Adipose tissue (tissue), 3 donors: ENCODE measurements around the gene ETV7. TPM values are rescaled to one million over a fixed set of nuclear protein-coding genes. Genes with fewer than 3 reads are reported as not detected.
"Not testable (repeated sequence)": the region's sequence is repeated elsewhere in the genome, so short reads cannot be mapped to it uniquely, and the experiment has no call there.

Experiments
- H3K27ac ChIP-seq: one replicate; pipeline ENCODE4 v1.5.1; 2013; ENCODE audit warnings: low read depth, low read length
- WGBS, 3 donors: extraction: QIAGEN DNeasy Blood & Tissue Kit; methylation state at CpG; one replicate each; pipeline ENCODE4 v1.1.7; 2013; 5-methylcytosine and 5-hydroxymethylcytosine counted together
- polyA plus RNA-seq, 3 donors: library from polyadenylated mRNA; stranded (reverse); fragments of 200-250 nt; gene quantifications; one replicate each; pipeline ENCODE4 v1.2.3, GENCODE V29; 2013
- donor health status: healthy with polysubstance abuse.
- donor health status: Bipolar disorder and iron deficiency.
- donor health status: healthy.

The ETV7 gene
- polyA plus RNA-seq, result 1 to 10 TPM in 1 of 3 donors, under 1 TPM in 2; 0.55 to 1.0 (median 0.67) TPM

DNA sequence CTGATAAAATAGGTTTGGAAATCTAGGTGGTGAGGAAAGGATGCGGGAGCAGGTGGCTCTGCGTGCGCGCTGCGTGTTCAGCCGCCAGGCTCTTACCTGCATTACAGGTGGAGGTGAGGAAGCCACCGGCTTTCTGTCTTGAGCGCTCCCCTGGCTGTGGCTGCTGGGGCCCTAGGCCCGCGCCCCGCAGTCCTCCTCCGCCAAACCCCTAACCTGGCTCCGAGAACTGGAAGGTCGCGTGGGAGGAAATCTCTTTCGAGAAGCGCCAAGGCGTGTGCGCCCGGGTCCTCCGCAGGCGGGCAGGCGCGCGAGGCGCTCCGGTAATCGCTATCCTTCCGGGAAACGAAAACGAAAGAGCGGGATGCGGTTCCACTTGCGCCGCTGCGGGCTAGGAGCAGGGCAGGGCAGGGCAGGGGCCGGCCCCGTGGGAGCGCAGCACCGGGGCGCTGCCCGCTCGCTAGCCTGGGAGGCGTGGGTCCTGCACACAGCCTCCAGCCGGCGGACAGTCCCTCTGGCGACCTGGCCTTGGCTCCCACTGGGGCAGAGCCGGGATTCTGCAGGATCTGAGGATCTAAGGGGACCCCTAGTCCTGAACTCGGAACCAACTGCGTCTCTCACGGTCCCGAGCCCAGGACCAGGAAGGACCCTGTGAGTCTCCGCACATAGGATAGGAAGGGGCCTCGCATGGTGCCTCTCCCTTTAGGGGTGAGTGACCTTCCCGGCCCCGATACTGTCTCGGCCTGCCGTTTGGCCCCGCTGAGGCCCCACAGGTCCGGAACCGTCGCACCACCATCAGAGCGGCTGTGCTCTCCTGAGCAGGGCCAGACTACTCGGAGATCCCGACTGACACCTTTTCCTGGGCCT is at the start of gene ETV7:
Gene ETV7 (minus strand): TSS at position 230 of the 864 bp plus-strand sequence. CDS start 128 bp downstream, at position 102.
- 4 to 16% (median 11%) methylated on average over 63 to 64 of the region's 65 CpGs for WGBS, 3 donors
- H3K27ac ChIP-seq, result no peak within 1 kb of the TSS

DNA sequence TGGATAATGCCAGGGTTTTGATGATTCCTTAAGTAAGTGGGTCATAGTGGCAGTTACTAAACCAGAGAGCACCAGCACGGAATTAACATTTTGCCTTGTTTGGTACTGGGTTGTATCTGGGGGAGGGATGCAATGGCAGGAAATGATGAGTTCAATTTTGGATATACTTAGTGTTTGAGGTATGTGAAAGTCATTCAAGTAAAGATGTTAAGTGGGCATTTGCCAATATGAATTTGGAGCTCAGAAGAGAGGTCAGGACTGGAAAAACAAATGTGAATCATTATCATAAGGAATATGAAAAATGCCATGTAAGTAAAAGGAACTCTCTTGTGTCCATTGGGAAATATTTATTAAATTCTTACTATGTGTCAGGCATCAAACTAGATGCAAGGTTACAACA is 49.0 kb upstream of the ETV7 start:
- no peak overlapping the region for H3K27ac ChIP-seq
- WGBS, 3 donors, result 76 to 91% (median 76%) methylated on average over 1 of the region's 1 CpG

DNA sequence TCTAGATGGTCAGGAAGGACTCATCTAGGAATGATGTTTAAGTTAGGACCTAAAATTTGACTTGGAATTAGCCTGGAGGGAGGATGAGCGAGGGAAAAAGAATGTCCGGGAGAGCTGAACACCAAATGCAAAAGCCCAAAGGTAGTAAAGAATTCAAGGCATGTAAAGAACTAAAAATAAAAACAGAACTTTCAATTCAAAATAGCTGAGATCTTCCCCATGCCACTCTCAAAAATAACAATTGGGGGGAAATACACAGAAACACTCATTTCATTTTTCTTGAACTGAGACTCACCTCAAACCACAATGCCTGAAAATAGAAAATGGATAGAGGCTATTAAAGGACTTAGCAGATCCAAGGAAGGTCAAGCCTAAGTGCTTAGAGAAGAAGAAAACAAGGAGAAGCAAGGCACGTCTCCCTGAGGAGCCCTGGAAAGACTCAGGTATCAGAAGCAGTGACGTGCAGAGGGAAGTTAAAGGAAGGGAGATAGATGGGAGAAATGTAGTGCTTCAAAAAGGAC is 44.7 kb upstream of the ETV7 start:
- WGBS, 3 donors, result 87 to 89% (median 88%) methylated on average over 4 of the region's 4 CpGs
- H3K27ac ChIP-seq, result no peak overlapping the region

DNA sequence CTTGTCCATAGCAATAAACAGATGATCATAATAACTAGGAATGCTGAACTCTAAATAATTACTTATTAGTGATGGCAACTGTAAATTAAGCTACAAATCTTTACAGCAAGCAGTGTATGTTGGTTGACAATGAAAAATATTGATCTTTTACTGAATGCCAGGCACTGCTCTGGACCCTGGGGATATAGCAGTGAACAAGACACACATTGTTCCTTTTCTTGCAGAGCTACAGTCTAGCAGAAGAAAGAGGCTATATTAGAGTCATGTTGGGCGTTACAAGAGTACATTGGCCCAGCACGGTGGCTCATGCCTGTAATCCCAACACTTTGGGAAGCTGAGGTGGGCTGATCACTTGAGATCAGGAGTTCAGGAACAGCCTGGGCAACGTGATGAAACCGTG is 43.7 kb upstream of the ETV7 start:
- 74 to 91% (median 88%) methylated on average over 4 of the region's 4 CpGs for WGBS, 3 donors
- H3K27ac ChIP-seq, result no peak overlapping the region

DNA sequence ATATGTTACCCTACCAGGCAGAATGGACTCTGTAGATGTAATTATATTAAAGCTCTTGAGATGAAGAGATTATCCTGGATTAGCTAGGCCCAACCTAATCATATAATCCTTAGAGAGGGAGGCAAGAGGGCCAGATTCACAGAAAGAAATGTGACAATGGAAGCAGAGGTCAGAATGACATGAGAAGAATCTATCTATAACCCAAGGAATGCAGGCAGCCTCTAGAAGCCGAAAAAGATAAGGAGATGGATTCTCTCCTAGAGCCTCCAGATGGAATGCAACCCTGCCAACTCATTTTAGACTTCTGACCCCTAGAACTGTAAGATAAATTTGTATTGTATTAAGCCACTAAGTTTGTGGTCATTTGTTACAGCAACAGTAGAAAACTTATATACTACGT is 42.9 kb upstream of the ETV7 start:
- 72 to 87% (median 81%) methylated on average over 2 of the region's 2 CpGs for WGBS, 3 donors
- no peak overlapping the region for H3K27ac ChIP-seq

DNA sequence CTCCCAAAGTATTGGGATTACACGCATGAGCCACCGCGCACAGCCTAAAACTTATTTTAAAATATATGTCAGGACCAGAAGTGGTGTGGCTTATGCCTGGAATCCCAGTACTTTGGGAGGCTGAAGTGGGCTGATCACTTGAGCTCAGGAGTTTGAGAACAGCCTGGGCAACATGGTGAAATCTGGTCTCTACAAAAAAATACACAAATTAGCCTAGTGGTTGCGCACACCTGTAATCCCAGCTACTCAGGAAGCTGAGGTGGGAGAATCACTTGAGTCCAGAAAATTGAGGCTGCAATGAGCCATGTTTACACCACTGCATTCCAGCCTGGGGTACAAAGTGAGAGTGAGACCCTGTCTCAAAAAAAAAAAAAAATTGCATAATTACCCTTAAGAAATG is 41.4 kb upstream of the ETV7 start:
- no peak overlapping the region for H3K27ac ChIP-seq
- 48 to 97% (median 68%) methylated on average over 4 of the region's 4 CpGs for WGBS, 3 donors

DNA sequence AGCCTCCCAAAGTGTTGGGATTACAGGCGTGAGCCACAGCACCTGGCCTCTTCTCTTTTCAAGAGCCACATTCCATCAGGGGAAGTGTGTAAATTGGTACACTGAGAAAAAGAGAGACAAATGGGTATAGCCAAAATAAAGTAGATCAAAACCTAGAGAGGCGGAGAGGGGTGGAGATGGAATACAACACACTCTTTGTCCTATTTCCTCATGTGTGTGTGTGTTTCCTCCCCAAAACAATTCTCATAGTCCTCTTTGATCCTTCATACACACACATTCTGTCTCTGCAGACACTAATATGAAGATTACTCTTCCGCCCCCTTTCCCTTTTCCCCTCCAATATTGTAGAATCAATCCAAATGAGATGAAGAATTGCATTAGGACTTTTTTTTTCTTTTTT is 39.2 kb upstream of the ETV7 start:
- no peak overlapping the region for H3K27ac ChIP-seq
- WGBS, 3 donors, result 89 to 95% (median 90%) methylated on average over 3 of the region's 3 CpGs

DNA sequence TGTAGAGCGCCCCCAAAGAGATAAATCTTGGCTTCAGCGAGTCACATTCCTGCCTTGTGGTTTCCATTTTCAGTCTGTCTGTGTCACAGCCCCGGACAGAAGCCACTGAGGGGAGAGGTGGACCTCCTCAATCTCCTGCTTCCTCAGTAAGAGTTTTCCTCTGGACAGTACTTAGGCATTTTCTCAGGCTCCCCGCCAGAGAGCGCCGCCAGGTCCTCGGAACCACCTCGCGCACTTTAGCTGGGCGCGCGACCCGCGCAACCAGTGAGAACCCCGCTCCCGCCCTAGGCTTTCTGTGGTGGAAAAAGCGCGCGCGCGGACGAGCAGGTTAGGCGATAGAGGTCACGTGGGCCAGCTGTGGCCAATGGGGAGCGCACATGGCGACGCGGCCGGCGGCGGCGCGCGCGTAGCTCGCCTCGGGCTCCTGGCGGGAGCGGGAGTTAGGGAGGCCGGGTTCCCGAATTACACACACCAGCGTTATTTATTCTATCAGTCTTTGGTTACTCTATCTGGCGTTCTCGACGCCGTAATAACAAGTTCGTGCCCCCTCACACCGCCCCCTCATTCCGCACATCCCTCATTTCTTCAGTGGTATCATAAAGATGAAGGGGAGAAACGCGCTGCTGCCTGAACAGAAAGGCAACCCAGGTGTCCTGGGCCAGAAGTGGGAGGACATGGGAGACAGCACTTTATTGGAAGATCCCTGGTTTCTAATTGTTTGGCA is 35.8 kb upstream of the ETV7 start:
- no peak overlapping the region for H3K27ac ChIP-seq

DNA sequence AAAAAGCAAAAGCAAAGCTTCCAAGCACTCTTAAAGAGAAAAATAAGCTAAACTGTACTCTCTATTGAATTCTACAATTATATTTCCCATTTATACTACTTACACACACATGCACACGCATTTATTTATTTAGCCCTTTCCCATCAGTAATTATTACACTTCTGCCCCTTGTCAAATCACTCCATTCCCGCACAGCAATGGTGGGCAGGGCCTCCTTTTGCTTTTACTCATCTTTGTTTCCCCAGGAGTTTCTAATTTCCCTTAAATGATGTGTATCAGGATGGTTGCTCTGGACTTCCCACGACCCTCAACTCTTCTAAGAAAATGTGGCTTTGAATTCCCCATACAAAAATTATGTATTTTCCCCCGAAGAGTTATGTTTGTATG is 35.2 kb upstream of the ETV7 start:
- no peak overlapping the region for H3K27ac ChIP-seq
- 13 to 19% (median 18%) methylated on average over 4 of the region's 4 CpGs for WGBS, 3 donors

More for the DNA sequence above, 35.8 kb upstream of the ETV7 start:
- WGBS, 3 donors, result 0 to 1% (median 1%) methylated on average over 51 of the region's 51 CpGs

DNA sequence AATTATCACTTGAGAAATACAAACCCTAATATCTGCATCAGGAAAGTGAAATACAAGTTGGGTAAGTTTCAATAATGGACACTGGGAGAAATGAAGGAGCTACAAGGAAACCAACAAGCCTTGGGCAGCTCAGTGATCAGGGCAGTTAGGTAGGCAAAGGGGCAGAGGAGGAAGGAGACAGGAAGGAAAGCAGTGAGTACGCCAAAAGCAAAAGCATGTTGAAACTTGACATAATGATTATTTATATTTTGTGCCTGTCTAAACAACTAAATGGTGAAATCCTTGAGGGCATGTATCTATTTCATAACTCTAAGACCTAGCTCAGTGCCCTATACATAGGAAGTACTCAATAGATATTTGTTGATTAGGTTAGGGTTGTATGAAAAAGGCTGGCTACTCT is 31.8 kb upstream of the ETV7 start:
- no peak overlapping the region for H3K27ac ChIP-seq
- WGBS, 3 donors, result 41 to 83% (median 64%) methylated on average over 1 of the region's 1 CpG

DNA sequence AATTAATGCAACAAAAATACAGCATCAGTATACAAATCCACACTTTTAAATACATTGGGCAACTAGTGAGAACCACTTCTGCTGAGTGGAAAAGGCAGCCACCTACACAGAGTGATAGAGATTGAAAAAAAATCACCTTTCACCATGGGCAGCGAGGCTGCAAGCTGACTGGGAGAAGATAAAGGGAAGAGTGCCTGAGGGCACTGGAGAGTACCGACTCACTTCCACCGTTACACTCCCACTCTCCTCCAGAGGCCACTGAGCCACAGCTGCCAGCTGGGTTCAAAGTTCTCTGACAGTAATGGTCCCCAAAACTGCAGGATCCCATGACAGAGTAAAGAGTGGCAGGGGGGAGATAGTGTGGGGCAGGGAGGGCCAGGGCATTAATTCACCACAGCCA is 31.1 kb upstream of the ETV7 start:
- WGBS, 3 donors, result 78 to 90% (median 86%) methylated on average over 3 of the region's 3 CpGs
- H3K27ac ChIP-seq, result no peak overlapping the region

DNA sequence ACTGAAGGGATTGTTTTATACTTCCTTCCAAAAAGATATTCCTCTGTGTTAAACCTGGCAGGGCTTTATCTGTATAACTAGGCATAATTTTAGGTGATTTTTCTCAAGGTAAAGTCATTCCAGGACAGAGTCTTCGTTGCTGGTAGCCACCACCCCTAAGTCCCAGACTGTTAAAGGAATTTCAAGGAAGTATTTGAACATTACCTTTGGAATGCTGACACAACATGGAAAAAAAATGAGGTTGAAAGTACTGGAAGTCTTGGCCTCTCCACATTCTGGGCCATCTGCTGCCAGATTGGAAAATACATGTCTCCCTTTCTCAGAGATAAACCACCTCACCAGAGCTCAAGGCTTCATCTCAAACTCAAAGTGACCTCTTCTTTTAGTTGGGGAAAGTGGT is 27.0 kb upstream of the ETV7 start:
- 12 to 57% (median 46%) methylated on average over 1 of the region's 1 CpG for WGBS, 3 donors
- no peak overlapping the region for H3K27ac ChIP-seq

DNA sequence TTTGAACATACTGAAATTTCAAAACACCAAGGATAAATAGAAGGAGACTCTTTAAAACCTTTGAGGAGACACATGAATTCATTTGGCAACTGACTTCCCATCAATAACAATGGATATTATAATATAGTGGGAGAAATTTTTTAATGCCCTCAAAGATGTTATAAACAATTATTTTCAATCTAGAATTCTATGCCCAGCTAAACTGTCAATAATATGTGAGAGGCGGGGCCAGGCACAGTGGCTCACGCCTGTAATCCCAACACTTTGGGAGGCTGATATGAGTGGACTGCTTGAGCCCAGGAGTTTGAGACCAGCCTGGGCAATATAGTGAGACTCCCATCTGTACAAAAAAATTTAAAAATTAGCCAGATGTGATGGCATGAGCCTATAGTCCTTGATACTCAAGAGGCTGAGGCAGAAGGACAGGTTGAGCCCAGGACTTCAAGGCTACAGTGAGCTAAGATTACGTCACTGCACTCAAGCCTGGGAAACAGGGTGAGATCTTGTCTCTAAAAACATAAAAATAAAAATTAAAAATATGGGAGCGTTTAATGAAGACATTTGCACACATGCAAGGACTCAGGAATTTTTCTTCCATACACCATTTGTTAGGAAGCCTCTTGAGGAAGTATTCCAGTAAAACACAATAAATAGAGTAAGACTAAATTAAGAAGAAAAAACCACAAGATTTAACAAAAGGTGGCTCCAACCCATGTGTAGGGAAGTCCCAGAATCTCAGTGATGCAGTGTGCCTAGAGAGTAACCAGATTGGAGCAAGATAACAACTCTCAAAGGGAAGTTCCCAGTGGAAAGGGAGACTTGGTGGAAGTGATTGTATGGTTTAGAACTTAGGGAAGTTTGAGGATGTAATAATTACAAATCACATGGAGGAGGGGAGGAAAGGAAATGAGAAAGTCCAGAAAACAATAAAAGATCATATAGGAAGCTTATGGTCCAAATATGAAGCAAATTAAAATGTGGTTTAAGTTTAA is 26.3 kb upstream of the ETV7 start:
- H3K27ac ChIP-seq, result no peak overlapping the region
- WGBS, 3 donors, result 90 to 93% (median 93%) methylated on average over 4 of the region's 4 CpGs

DNA sequence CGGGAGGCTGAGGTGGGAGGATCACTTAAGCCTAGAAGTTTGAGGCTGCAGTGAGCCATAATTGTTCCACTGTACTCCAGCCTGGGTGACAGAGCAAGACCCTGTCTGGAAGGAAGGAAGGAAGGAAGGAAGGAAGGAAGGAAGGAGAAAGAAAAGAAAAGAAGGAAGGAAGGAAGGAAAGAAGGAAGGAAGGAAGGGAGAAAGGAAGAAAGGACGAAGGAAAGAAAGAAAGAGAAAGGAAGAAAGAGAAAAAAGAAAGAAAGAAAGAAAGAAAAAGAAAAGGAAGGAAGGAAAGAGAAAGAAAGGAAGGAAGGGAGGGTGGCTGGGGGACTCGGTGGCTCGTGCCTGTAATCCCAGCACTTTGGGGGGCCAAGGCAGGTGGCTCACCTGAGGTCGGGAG is 22.2 kb upstream of the ETV7 start:
- H3K27ac ChIP-seq, result not testable (repeated sequence)
- 61 to 85% (median 72%) methylated on average over 4 to 5 of the region's 5 CpGs for WGBS, 3 donors

DNA sequence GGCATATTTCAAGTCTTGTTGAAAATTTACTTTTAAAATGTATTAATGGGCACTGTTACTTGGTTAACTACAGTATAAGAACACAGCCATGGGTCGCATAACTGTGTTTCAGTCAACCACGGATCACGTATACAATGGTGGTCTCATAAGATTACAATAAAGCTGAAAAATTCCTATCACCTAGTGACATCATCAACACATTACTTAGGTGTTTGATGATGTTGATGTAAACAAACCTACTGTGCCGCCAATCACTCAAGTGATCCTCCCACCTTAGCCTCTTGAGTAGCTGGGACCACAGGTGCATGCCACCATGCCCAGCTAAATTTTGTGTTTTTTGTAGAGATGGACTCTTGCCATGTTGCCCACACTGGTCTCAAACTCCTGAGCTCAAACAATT is 16.7 kb upstream of the ETV7 start:
- no peak overlapping the region for H3K27ac ChIP-seq
- WGBS, 3 donors, result 90 to 98% (median 95%) methylated on average over 4 of the region's 4 CpGs

DNA sequence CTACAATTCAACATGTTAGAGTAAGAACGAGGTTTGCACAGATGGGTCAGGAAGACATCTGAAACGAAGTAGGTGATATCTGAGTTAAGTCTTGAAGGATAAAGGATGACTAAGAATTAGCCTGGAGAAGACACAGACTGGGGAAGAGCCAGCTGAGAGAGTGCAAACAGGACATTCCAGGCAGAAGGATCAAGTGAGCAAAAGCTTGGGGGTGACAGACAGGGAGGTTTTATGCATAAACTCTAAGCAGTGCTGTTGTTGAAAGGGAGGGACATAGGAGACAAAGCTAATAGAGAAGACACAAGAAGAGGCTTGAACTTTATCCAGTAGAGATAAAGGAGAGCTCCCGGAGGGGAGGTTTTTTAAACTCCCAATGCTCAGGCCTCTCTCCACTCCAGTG is 15.0 kb upstream of the ETV7 start:
- 73 to 79% (median 79%) methylated on average over 3 of the region's 3 CpGs for WGBS, 3 donors
- no peak overlapping the region for H3K27ac ChIP-seq

DNA sequence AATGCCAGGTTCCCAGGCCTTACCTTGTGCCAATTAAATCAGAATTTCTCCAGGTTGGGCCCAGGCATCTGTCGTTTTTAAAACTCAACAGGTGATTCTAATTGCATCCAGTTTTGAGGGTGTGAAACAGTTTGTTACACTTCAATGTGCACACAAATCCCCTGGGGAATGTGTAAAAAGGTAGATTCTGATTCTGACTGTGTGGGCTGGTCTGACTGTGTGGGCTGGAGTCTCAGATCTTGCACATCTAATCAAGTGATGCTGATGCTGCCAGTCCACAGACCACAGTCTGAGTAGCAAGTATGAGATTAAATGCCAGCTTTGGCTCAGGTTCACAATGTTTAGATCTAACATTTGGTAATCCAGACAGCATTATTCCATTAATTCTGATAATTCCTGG is 12.5 kb upstream of the ETV7 start:
- no peak overlapping the region for H3K27ac ChIP-seq
- 71 to 88% (median 85%) methylated on average over 1 of the region's 1 CpG for WGBS, 3 donors

DNA sequence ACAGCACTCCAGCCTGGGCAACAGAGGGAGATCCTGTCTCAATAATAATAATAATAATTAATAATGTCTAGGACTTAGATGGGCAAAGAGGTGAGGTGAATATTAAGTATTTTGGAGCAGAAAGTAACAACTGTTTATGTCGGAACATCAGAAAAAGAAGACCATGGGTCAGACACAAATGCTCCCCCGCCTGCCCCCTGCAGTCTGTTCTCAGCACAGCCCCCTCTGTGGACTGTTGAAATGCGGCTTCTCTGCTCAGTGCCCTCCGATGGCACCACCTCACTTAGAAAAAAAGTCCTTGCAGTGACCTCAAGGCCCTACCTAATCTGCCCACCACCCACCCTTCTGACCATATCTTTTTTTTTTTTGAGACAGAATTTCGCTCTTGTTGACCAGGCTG is 5.2 kb upstream of the ETV7 start:
- 91 to 99% (median 94%) methylated on average over 5 of the region's 5 CpGs for WGBS, 3 donors

More for the DNA sequence above, 5.2 kb upstream of the ETV7 start:
- H3K27ac ChIP-seq, result no peak overlapping the region
